Measurements from ENCODE around the gene TCP11L2.
A peak's percentile ranks its signal among the peaks of the same experiment; 100 is the strongest.
"Not testable (repeated sequence)": the region's sequence is repeated elsewhere in the genome, so short reads cannot be mapped to it uniquely, and the experiment has no call there.

Gene TCP11L2

DNA sequence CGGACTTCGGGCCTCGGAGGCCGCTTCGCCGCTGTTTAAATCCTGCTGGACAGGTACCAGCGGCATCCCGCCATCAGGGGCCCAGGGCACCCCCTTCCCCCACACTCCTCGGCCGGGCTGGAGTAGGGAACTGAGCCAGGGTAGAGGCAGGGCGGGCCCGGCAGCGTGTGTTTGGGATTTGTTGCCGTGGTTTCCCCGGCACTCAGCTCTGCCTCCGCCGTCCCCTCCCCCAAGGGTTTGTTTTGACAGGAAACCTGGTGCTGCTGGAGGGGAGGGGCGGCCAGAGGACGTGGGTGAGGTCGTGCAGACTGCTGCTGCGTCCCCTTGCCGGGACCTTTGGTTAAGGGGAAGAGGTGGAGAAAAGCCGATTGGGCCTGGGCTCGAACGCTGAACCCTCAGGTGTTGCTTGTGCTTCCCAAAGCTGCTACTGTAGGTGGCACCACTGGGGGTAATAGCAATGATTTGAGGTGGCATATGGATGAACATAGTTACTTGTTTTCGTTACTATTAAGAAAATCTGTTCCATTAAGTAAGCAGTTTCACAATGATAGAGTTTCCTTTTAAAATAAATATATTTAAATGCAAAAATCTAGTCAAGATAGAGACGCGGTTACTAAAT, 778 bp downstream of the TCP11L2 start:
- peak overlapping the region; percentile 95 for H3K4me3 ChIP-seq (ENCODE audit: low read depth, low read length)
- DNase-seq (ENCODE audit: low read depth), result peak; percentile 21

- H3K4me3 ChIP-seq (ENCODE audit: low read depth, low read length), result no peak overlapping the region
- no peak for DNase-seq (ENCODE audit: low read depth)
These were observed 1.5 kb downstream of the TCP11L2 start for GRCh38 chr12:106304001-106304421.

DNA sequence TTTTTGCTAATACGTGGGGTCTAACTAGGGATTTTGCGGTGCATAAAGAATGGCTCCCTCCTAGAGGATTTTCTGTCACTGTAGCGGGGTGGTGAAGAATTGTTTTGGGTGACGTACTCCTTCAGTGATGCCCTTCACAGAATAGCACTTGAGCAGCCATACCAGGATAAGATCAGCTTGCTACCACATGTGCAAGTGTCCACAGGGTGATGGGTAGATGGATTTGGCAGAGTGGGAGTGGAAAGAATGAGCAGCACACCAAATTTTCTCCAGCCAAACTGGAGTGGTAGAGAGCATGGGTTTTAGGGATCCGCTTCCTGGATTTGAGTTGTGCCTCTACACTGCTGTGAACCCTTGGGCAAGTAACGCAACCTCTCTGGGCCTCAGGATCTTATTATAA, 2.3 kb downstream of the TCP11L2 start:
- H3K4me3 ChIP-seq (ENCODE audit: low read depth, low read length), result no peak overlapping the region
- DNase-seq (ENCODE audit: low read depth), result no peak

GRCh38 chr12:106305376-106305775, 2.8 kb downstream of the TCP11L2 start:
- no peak overlapping the region for H3K4me3 ChIP-seq (ENCODE audit: low read depth, low read length)

GRCh38 chr12:106307181-106307580, 4.6 kb downstream of the TCP11L2 start:
- H3K4me3 ChIP-seq (ENCODE audit: low read depth, low read length), result no peak overlapping the region

More at GRCh38 chr12:106305376-106305775, 2.8 kb downstream of the TCP11L2 start:
- no peak for DNase-seq (ENCODE audit: low read depth)

GRCh38 chr12:106308121-106308520, 5.6 kb downstream of the TCP11L2 start:
- H3K4me3 ChIP-seq (ENCODE audit: low read depth, low read length), result no peak overlapping the region
- no peak for DNase-seq (ENCODE audit: low read depth)

More at GRCh38 chr12:106307181-106307580, 4.6 kb downstream of the TCP11L2 start:
- no peak for DNase-seq (ENCODE audit: low read depth)

DNA sequence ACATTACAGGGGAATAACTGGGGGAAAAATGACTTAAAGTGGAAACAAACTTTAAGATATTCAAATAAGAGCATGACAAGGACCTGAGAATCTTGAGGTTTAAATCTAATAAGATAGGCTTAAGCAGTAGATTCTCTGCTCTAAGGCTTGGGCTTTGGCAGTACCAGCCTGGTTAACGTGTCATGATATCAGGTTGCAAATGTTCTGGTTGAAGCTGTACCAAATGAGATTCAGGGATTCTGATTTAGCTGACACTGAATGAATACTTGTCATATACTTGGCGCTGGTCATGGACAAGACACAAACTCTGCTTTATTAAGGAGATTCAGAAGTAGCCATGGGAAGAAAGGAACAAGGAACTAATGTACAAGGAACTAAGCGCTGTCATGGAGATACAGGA, 6.1 kb downstream of the TCP11L2 start:
- no peak for DNase-seq (ENCODE audit: low read depth)
- H3K4me3 ChIP-seq (ENCODE audit: low read depth, low read length), result no peak overlapping the region

DNA sequence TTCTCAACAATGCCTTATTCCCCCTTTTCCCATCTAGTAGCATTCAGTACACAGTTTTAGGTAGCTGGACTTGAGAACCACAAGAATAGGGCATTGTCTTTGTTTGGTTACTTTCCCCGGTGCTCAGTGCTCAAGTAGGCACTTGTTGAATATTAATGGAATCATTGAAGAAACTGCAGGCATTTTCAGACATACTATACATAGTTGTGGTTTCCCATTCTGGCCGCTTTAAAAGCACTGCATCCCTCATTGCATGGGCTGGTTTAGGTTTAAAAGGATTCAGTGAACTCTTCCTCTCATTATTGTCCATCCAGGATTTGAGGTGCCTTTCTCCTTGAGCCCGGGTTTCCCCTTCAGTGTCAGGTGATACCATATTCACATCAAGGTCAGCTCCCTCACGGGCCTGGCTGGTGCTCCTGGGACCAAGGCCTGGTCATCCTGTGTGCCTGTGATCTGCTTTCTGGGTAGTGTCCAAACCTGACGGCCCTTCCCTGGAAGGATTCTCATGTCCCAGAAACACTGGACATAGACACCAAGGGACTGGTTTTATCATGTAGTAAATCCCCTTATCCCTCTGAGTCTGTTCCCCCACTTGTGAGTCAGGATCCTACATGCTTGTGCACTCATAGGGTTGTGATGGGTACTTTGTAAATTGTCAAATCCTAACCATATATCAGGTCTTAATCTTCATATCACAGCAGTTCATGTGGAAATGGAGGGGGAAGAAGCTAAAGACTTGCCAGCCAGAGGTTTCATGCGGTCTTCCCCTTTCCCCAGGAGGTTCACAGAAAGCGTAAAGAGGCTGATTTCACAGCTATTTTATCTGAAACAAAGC, 7.4 kb downstream of the TCP11L2 start:
- DNase-seq (ENCODE audit: low read depth), result peak; percentile 25
- H3K4me3 ChIP-seq (ENCODE audit: low read depth, low read length), result no peak overlapping the region

GRCh38 chr12:106310687-106311086, 8.2 kb downstream of the TCP11L2 start:
- H3K4me3 ChIP-seq (ENCODE audit: low read depth, low read length), result no peak overlapping the region
- DNase-seq (ENCODE audit: low read depth), result no peak

DNA sequence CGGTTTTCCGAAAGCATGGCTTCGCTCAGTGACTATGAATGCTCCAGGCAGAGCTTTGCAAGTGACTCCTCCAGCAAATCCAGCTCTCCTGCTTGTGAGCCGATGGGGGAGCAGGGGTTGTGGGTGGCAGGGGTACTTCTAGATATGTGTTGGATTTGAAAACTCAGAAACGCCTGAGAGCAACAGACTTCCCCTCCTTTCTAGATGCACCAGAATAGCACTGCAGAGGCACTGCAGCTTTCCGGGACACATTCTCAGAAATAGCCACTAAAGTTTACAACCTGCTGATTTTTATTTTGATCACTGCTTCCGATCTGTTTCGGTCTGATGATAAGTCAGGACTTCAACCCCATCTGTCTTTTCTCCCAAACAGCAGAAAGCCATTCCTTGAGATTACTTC, 8.6 kb downstream of the TCP11L2 start:
- H3K4me3 ChIP-seq (ENCODE audit: low read depth, low read length), result no peak overlapping the region

GRCh38 chr12:106313413-106313812, 10.9 kb downstream of the TCP11L2 start:
- DNase-seq (ENCODE audit: low read depth), result not testable (repeated sequence)

More for the DNA sequence above, 8.6 kb downstream of the TCP11L2 start:
- DNase-seq (ENCODE audit: low read depth), result no peak

GRCh38 chr12:106315523-106315922, 13.0 kb downstream of the TCP11L2 start:
- no peak for DNase-seq (ENCODE audit: low read depth)
- no peak overlapping the region for H3K4me3 ChIP-seq (ENCODE audit: low read depth, low read length)

More at GRCh38 chr12:106313413-106313812, 10.9 kb downstream of the TCP11L2 start:
- H3K4me3 ChIP-seq (ENCODE audit: low read depth, low read length), result not testable (repeated sequence)

GRCh38 chr12:106317406-106318082, 15.0 kb downstream of the TCP11L2 start:
- no peak for DNase-seq (ENCODE audit: low read depth)
- no peak overlapping the region for H3K4me3 ChIP-seq (ENCODE audit: low read depth, low read length)

DNA sequence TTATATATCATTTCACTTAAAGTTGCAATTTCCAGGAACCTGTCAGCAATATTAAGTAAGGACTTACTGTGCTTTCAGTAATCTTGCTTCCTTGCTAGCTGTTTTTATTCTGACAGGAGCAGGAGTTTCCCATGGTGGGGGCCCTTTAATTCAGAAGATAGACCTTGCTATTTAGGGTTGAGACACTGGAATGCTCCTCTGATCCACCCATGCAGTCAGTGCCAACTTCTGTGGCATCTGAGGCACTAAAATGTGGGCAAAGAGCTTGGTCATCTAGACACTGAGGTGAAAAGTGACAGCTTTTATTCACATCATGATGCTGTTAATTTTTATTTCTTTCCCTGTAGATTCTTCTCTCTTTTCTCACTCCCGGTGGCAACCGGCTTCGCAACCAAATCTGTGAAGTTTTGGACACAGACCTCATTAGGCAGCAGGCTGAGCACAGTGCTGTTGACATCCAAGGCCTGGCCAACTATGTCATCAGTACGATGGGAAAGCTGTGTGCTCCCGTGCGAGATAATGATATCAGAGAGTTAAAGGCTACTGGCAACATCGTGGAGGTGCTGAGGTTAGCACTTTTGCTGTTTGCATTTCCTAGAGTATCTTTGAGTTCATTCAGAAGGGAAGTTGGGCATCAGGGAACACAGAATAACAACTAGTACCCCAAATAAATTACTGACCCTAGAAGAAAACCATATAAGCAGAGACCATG, 18.8 kb downstream of the TCP11L2 start:
- no peak for DNase-seq (ENCODE audit: low read depth)
- no peak overlapping the region for H3K4me3 ChIP-seq (ENCODE audit: low read depth, low read length)

DNA sequence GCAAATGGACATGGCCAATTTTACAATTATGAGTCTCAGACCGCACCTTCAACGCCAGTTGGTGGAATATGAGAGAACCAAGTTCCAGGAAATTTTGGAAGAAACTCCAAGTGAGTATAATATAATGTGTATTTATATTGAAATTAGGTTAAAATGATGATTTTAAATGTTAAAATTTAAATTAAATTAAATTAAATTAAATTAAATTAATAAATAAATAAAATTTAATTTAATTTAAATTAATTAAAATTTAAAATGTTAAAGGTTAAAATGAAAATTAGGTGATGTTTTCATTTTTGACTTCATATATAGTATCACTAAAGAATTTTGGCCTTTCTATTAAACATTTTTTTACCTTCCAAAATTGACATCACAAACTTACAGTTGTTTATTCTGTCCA, 21.0 kb downstream of the TCP11L2 start:
- no peak overlapping the region for H3K4me3 ChIP-seq (ENCODE audit: low read depth, low read length)
- no peak for DNase-seq (ENCODE audit: low read depth)

DNA sequence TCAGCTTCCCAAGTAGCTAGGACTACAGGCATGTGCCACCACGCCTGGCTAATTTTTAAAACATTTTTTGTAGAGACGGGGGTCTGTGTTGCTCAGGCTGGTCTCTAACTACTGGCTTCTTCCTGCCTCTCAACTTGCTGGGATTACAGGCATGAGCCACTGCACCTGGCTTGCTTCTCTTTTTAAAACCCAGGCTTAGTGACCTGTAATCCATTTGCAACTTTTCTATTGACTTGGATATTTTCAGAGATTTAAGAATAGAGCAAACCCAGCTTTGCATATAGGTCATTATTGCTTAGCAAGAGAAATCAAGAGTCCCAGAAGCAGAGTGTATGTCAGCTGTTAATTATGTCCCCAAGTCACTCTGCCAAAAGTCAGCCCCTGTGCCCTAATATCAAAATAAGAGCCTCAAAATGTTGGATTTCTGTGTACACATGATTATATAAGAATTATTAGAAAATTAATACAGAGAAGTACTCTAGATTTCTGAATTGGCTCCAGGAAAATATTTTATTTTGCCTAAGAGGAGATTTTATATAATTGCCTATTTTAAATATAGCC, 24.9 kb downstream of the TCP11L2 start:
- DNase-seq (ENCODE audit: low read depth), result no peak
- H3K4me3 ChIP-seq (ENCODE audit: low read depth, low read length), result no peak overlapping the region

DNA sequence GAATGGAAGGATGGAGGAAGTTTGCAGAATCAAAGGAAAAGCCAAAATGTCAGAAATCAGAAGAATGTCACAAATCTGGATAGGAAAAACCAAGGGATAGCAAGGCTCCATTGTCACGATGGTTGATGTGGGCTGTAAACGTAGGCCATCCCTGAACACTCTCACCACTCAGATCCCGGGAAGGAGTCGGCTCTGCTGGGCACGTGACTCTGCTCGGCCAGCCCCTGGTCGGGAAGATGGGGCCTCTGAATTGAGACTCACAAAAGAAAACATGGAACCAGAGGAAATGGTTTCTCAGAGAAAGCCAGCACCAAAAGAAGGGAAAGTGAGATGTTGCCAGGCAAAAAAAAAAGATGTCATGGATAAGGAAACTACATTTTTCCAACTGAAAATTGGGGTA, 26.2 kb downstream of the TCP11L2 start:
- H3K4me3 ChIP-seq (ENCODE audit: low read depth, low read length), result no peak overlapping the region
- DNase-seq (ENCODE audit: low read depth), result no peak

- H3K4me3 ChIP-seq (ENCODE audit: low read depth, low read length), result no peak overlapping the region
- no peak for DNase-seq (ENCODE audit: low read depth)
These were observed 26.9 kb downstream of the TCP11L2 start for GRCh38 chr12:106329231-106329982.

DNA sequence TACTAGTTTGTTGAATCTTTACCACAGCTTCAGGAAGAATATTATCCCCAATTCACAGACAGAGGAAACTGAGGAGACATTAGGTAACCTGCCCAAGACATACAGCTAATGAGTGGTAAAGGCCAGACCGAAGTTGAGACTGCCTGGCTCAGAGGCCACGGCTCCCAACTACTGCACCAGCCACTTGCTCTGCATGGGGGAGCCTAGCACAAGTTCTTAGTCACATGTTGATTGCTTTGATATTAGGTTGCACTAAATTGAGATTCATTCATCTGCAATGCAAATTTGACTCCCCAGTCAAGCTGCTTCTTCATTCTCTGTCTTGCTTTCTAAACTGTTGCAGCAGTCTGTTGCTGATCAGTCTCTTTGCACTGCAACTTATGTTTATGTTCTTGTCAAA, 29.1 kb downstream of the TCP11L2 start:
- DNase-seq (ENCODE audit: low read depth), result no peak
- no peak overlapping the region for H3K4me3 ChIP-seq (ENCODE audit: low read depth, low read length)

Measured in skeletal muscle cell (primary cell).